Neural crest cell (in vitro differentiated cells): ENCODE data around the gene SORBS2. TPM values are rescaled to one million over a fixed set of nuclear protein-coding genes. Genes with fewer than 3 reads are reported as not detected.

Experiments
- DNase-seq: peaks from one replicate; pipeline ENCODE4 v3.0.0; 2021; ENCODE audit warnings: low read depth, mixed read lengths, low spot score
- H3K27ac Mint-ChIP-seq: one replicate; pipeline ENCODE4 v1.8.0; 2021; ENCODE audit warnings: mild to moderate bottlenecking, mixed read lengths; ENCODE audit not compliant: unreplicated experiment
- H3K27me3 Mint-ChIP-seq: 2 replicates; pipeline ENCODE4 v1.8.0; 2021; ENCODE audit warnings: low read depth, mild to moderate bottlenecking, mixed read lengths
- H3K36me3 Mint-ChIP-seq: 2 replicates; pipeline ENCODE4 v1.8.0; 2021; ENCODE audit warnings: low read depth, mild to moderate bottlenecking, mixed read lengths
- H3K4me1 Mint-ChIP-seq: 2 replicates; pipeline ENCODE4 v1.8.0; 2021; ENCODE audit warnings: mixed read lengths
- H3K4me3 Mint-ChIP-seq: one replicate; pipeline ENCODE4 v1.8.0; 2021; ENCODE audit warnings: mild to moderate bottlenecking, mixed read lengths
- H3K9me3 Mint-ChIP-seq: 2 replicates; pipeline ENCODE4 v1.8.0; 2021; ENCODE audit warnings: mixed read lengths
- total RNA-seq: library from RNA; stranded (reverse); gene quantifications from 2 replicates; pipeline ENCODE4 v1.2.1, GENCODE V29; 2021
- TF ChIP-seq, protein P1 (sequence below): fragments of 200-600 bp; sonication (generic); conservative IDR thresholded peaks from 2 replicates; pipeline ENCODE4 v1.5.0; 2021; ENCODE audit warnings: antibody characterized with exemption, mild to moderate bottlenecking

Gene SORBS2
- total RNA-seq, 1 donor from 2014 or later, result 42.3 TPM

DNA sequence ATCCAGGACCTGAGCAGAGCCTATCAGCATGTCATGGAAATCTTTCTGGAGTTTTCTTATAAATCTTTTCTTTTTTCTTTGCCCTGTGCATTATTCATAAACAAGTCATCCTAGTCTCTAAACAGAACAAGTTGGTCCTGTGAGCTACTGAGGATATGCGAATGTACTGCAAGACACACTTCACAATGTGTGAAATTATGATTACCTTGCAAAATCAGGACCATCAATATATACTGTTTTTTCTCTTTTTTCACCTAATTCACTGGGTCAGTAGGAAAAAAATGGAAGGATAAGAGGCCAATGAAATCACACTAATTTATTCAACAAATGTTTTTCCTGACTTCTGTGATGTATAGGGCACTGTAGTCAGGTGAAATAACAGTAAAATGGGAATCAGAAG is 14.4 kb upstream of the SORBS2 start:
- no peak overlapping the region for H3K4me3 Mint-ChIP-seq
- no peaks in the 10 kb centered on the region for H3K36me3 Mint-ChIP-seq
- H3K9me3 Mint-ChIP-seq, result peaks cover 6% of the 10 kb centered on the region
- H3K4me1 Mint-ChIP-seq, result no peaks in the 10 kb centered on the region
- H3K27ac Mint-ChIP-seq, result no peak overlapping the region
- no peak for DNase-seq
- no peaks in the 10 kb centered on the region for H3K27me3 Mint-ChIP-seq
- TF ChIP-seq, protein P1, sequence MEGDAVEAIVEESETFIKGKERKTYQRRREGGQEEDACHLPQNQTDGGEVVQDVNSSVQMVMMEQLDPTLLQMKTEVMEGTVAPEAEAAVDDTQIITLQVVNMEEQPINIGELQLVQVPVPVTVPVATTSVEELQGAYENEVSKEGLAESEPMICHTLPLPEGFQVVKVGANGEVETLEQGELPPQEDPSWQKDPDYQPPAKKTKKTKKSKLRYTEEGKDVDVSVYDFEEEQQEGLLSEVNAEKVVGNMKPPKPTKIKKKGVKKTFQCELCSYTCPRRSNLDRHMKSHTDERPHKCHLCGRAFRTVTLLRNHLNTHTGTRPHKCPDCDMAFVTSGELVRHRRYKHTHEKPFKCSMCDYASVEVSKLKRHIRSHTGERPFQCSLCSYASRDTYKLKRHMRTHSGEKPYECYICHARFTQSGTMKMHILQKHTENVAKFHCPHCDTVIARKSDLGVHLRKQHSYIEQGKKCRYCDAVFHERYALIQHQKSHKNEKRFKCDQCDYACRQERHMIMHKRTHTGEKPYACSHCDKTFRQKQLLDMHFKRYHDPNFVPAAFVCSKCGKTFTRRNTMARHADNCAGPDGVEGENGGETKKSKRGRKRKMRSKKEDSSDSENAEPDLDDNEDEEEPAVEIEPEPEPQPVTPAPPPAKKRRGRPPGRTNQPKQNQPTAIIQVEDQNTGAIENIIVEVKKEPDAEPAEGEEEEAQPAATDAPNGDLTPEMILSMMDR, result no peak

DNA sequence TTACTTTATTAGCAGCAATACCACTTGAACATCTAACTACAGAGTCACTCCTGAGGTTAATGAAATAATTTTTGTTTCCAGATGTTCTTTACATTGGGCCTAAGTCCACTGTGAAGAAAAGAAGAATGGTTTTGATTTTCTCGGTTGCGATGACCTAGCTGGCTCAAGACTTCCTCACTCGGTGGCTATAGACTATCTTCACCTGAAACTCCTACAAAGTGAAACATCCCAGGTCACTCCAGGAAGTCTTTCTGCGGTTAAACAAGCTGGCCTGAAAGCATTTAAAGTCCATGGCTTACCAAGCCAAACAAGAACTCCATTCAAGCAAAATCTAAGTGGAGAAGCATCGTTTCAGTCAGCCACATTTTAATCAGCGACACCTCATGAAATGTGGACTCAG is 13.7 kb upstream of the SORBS2 start:
- Mint-ChIP-seq H3K27ac (no peak overlapping the region), H3K9me3 (peaks cover 6% of the 10 kb centered on the region), H3K27me3 (no peaks in the 10 kb centered on the region), H3K4me3 (no peak overlapping the region), H3K36me3 (no peaks in the 10 kb centered on the region), H3K4me1 (peaks cover 1% of the 10 kb centered on the region)
- TF ChIP-seq, protein P1, result no peak
- DNase-seq, result no peak

DNA sequence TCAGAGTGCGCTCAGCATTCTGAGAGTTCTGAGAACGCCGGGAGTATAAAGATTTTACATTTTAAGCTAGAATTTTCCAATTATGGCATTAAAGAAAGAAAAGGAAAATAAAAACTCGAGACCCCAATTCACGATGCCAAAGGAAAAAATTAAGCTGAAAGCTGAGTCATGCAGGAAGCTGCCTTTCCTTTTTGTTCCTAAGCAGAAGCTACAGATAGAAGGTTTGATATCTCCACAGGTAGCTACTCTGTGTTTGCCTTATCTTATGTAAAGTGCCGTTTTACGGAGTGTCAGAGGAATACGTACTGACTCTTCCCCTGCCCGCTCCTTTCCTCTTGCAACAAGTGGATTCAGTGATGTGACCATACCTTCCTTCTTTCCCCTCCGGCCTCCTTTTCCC is 10.8 kb upstream of the SORBS2 start:
- TF ChIP-seq, protein P1, result no peak
- H3K9me3 Mint-ChIP-seq, result no peaks in the 10 kb centered on the region

DNA sequence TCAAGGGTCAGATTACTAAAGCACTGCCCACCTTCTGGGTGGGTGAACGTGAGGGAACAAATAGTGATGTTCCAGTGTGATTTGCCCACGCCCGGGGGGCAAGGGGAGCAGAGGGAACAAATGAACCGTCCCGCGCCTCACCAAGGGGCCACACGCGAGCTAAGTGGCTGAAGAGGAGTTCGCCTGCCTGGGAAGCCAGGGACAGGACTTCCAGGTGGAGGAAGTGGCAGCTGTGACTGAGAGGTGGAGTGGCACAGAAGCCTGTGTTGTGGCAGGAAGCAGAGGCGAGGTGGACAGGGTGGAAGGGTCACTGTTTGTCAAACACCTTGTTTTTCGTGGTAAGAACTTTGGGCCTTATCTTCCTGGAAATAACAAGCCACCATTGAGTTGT is 9.0 kb upstream of the SORBS2 start:
- H3K9me3 Mint-ChIP-seq, result no peaks in the 10 kb centered on the region
- no peaks in the 10 kb centered on the region for H3K36me3 Mint-ChIP-seq
- peak overlapping the region; percentile 17 for H3K27ac Mint-ChIP-seq
- no peak for DNase-seq
- no peak overlapping the region for H3K4me3 Mint-ChIP-seq
- H3K4me1 Mint-ChIP-seq, result peaks cover 22% of the 10 kb centered on the region
- no peaks in the 10 kb centered on the region for H3K27me3 Mint-ChIP-seq
- TF ChIP-seq, protein P1, result no peak

More for the DNA sequence above, 10.8 kb upstream of the SORBS2 start:
- Mint-ChIP-seq H3K27ac (no peak overlapping the region), H3K4me3 (no peak overlapping the region), H3K36me3 (no peaks in the 10 kb centered on the region), H3K27me3 (no peaks in the 10 kb centered on the region), H3K4me1 (peaks cover 11% of the 10 kb centered on the region)
- no peak for DNase-seq

DNA sequence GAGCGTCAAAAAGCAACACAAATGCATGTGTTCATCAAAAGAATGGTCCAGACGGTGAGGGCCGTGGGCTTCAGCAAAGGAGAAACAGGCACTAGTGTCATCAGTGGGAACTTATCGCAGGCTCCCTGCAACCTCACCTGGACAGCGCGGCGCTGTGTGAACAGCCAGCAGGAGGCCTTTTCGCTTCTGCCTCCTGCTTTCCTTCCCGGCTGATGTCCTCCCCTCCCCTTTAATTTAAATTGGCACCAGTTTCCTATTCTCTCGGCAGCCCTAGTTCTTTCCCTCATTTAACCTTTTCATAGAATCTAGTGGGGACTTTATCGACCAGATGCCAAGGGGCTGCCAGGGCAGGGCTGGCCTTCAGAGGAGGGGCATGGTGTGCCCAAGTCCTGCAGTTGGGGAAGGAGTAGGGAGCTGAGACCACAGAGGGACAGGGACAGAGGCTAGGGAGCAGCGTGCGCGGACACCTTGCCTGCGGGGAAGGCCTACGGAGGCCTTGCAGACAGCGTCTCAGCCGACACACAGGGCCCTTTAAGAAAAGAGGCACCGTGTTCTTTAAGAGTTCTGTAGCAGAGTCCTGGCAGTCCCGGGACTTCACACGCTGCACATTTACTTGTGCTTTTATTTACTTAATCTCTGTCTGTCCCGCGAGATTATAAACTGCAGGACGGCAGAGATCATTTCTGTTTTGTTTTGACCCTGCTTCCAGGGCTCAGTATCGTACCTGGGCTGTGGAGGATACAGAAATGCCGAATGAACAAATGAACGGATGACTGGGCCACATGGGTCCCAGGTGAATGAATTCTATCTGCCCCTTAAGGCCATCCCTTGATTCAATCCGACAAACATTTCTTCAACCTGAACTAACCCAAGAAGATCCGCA is 8.4 kb upstream of the SORBS2 start:
- Mint-ChIP-seq H3K27ac (peak overlapping the region; percentile 40), H3K9me3 (no peaks in the 10 kb centered on the region), H3K27me3 (no peaks in the 10 kb centered on the region), H3K36me3 (no peaks in the 10 kb centered on the region), H3K4me1 (peaks cover 22% of the 10 kb centered on the region), H3K4me3 (no peak overlapping the region)
- TF ChIP-seq, protein P1, result no peak
- DNase-seq, result no peak
